Choroid plexus epithelial cell (primary cell): ENCODE data around the gene LPO.

Experiments used
- DNase-seq: peaks from one replicate; pipeline ENCODE4 v3.0.0-alpha.2; 2010; ENCODE audit warnings: low read depth
- H3K4me3 ChIP-seq: 2 replicates; pipeline ENCODE4 v1.5.1; 2011; ENCODE audit warnings: low read depth, mild to moderate bottlenecking, control low read depth, low read length, moderate library complexity
- TF ChIP-seq, protein P1 (sequence below): conservative IDR thresholded peaks from 2 replicates; pipeline ENCODE4 v1.5.1; 2011; ENCODE audit warnings: low read depth, mild to moderate bottlenecking, control low read depth, inconsistent platforms, low read length, moderate library complexity

The LPO gene

DNA sequence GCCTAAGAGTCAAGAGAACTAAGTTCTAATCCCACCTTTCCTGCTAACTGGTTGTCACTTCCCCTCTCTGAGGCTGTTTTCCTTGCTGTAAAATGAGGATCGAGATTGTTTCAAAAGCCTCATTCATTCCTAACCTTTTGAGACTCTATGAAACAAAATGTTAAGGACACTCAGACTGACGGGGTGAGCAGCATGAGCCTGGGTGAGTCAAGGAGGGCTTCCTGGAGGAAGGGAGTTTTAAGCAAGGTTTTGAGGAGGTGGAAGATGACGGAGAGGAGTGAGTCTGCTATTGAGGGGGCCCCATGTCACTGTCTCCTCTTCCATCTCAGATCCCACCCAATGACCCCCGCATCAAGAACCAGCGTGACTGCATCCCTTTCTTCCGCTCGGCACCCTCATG is 41.8 kb upstream of the LPO start:
- TF ChIP-seq, protein P1, sequence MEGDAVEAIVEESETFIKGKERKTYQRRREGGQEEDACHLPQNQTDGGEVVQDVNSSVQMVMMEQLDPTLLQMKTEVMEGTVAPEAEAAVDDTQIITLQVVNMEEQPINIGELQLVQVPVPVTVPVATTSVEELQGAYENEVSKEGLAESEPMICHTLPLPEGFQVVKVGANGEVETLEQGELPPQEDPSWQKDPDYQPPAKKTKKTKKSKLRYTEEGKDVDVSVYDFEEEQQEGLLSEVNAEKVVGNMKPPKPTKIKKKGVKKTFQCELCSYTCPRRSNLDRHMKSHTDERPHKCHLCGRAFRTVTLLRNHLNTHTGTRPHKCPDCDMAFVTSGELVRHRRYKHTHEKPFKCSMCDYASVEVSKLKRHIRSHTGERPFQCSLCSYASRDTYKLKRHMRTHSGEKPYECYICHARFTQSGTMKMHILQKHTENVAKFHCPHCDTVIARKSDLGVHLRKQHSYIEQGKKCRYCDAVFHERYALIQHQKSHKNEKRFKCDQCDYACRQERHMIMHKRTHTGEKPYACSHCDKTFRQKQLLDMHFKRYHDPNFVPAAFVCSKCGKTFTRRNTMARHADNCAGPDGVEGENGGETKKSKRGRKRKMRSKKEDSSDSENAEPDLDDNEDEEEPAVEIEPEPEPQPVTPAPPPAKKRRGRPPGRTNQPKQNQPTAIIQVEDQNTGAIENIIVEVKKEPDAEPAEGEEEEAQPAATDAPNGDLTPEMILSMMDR, result no peak
- no peak for DNase-seq
- no peak overlapping the region for H3K4me3 ChIP-seq

DNA sequence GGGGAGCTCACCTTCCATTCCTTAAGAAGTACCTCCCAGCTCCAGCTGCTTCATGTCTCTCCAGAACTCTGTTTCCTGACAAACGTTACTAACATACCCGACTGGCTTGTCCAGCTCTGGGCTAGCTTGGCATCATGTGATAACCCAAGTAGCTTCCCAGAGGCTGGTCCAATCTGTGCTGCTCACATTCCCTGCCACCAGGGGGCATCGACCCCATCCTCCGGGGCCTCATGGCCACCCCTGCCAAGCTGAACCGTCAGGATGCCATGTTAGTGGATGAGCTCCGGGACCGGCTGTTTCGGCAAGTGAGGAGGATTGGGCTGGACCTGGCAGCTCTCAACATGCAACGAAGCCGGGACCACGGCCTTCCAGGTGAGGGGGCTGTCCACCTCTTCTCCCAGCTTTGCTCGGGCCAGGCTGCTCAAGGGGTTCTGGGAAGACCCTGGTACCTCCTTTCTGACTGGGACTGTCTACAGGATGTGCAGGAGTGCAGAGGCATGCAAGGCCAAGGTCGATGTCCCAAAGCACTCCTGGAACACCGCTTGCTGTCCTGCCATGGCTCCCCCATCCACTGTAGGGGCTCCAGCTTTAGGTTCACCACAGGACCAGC is 38.3 kb upstream of the LPO start:
- peak; percentile 44 for DNase-seq
- no peak overlapping the region for H3K4me3 ChIP-seq
- TF ChIP-seq, protein P1, result peak; percentile 55

DNA sequence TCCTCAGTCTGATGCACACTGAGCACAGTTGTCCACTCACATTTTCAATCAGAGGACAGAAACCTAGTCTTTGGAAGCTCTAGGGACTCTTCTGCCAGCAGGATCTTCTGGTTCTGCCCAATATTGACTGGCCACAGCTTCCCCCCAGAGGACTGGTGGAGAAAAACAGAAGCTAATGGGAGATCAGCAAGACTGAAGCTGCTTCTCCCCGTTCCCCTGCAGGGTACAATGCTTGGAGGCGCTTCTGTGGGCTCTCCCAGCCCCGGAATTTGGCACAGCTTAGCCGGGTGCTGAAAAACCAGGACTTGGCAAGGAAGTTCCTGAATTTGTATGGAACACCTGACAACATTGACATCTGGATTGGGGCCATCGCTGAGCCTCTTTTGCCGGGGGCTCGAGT is 35.5 kb upstream of the LPO start:
- TF ChIP-seq, protein P1, result no peak
- no peak overlapping the region for H3K4me3 ChIP-seq
- DNase-seq, result no peak

DNA sequence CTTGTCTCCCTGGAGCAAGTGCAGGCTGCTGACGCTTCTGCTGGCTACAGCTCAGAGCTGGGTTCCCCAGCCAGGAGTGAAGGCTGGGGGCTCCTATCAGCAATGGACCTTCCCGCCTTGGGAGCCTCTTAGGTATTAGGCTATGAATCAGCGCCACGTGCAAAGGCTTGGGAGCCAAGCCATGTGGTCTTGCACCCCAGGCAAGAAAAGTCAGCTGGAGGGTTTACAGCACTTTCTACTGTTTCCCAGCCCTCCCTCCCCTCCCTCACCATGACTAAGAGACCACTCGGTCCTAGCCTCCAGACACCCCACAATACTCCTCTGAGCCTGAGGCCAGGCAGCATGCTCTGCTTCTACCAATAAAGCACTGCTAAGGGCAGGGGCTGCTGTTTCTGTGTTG is 33.6 kb upstream of the LPO start:
- DNase-seq, result no peak
- no peak overlapping the region for H3K4me3 ChIP-seq
- TF ChIP-seq, protein P1, result no peak

DNA sequence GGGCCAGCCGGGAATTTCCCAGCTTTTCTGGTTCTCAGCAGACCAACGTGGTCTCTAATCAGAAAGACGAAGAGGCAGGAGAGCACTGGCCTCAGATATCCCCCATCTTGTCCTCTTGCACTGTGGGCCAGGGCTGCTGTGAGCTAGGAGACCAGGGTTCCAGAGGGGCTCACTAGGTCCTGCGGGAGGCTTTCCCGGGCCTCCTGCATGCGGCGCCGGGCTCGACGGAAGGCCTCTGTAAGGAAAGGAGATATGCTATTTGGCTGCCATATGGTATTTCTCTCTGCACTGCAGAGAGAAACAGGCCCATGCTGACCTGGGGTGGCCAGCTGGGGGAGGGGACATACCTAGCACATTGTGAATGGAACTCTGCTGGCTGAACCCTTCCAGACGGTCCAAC is 32.4 kb upstream of the LPO start:
- TF ChIP-seq, protein P1, result no peak
- DNase-seq, result no peak
- H3K4me3 ChIP-seq, result no peak overlapping the region

DNA sequence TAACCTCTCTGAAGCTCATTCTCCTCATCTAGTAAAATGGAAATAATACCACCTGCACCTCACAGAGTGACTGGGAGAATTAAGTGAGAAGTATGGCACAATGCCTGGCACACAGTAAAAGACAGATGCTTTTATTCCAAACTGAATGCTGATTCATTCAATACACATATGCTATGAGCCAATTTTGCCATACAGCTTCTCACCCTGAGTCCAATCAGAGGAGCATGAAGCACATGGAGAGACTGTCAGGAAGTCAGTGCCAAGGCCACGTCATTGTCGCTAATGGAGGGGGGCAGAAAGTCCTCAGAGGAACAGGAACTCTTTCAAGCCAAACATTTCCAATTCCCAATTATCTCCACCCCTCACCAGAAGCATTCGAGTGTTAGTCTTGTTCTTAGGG is 30.9 kb upstream of the LPO start:
- DNase-seq, result no peak
- no peak overlapping the region for H3K4me3 ChIP-seq
- TF ChIP-seq, protein P1, result no peak

DNA sequence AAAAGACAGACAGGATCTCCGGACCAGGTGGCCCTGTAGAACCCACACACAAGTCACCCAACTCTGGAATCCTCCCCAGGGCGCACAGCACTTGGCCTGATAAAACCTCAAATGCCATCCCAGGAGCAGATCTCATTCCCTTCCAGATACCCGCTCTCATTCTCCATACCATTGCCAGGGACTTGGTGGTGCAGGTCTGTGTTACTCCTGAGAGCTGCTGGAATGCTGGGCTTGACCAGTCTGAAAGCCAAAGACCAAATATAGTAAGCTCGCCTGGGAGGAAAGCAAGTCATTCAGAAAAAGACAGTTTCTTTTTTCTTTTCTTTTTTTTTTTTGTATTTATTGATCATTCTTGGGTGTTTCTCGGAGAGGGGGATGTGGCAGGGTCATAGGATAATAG is 30.0 kb upstream of the LPO start:
- TF ChIP-seq, protein P1, result no peak
- no peak overlapping the region for H3K4me3 ChIP-seq

More for the DNA sequence above, 30.0 kb upstream of the LPO start:
- DNase-seq, result no peak
